Suppressor macrophage treated with lipopolysaccharide for 4 hours (primary cell): Measurements from ENCODE around the gene ZSWIM3.
A peak's percentile ranks its signal among the peaks of the same experiment; 100 is the strongest.
"Not testable (repeated sequence)": the region's sequence is repeated elsewhere in the genome, so short reads cannot be mapped to it uniquely, and the experiment has no call there.

Experiments
- DNase-seq: peaks from one replicate; pipeline ENCODE4 v3.0.0-alpha.2; 2020

The ZSWIM3 gene

GRCh38 chr20:45861221-45862075 is 4.0 kb downstream of the ZSWIM3 start:
- no peak for DNase-seq

- DNase-seq, result no peak
These were observed 6.4 kb downstream of the ZSWIM3 start for GRCh38 chr20:45863543-45864470.

- no peak for DNase-seq
These were observed 9.0 kb downstream of the ZSWIM3 start for GRCh38 chr20:45866454-45866853.

- DNase-seq, result no peak
These were observed 9.9 kb downstream of the ZSWIM3 start for GRCh38 chr20:45867136-45867818.

- DNase-seq, result no peak
These were observed 10.4 kb downstream of the ZSWIM3 start for GRCh38 chr20:45867819-45868176.

- DNase-seq, result no peak
These were observed 15.2 kb downstream of the ZSWIM3 start for GRCh38 chr20:45872626-45873025.

GRCh38 chr20:45873409-45874103 is 16.1 kb downstream of the ZSWIM3 start:
- DNase-seq, result no peak

- DNase-seq, result not testable (repeated sequence)
These were observed 16.7 kb downstream of the ZSWIM3 start for GRCh38 chr20:45874104-45874481.

- no peak for DNase-seq
These were observed 17.2 kb downstream of the ZSWIM3 start for GRCh38 chr20:45874576-45874975.

GRCh38 chr20:45878076-45878761 is 20.8 kb downstream of the ZSWIM3 start:
- DNase-seq, result no peak

GRCh38 chr20:45880988-45881788 is 23.8 kb downstream of the ZSWIM3 start, which contains the start of gene ZSWIM1:
TSS of gene ZSWIM1 (plus strand) at chr20:45881227. CDS start at chr20:45882593, 1,366 bp downstream.
- DNase-seq, result peak; percentile 99

- DNase-seq, result no peak
These were observed 25.2 kb downstream of the ZSWIM3 start for GRCh38 chr20:45882469-45883099.

GRCh38 chr20:45883100-45883469 is 25.7 kb downstream of the ZSWIM3 start:
- DNase-seq, result no peak

- no peak for DNase-seq
These were observed 29.4 kb downstream of the ZSWIM3 start for GRCh38 chr20:45886590-45887345.

- DNase-seq, result no peak
These were observed 29.9 kb downstream of the ZSWIM3 start, which contains the start of gene SPATA25 for GRCh38 chr20:45887346-45887715. TSS of gene SPATA25 (minus strand) at chr20:45887622. CDS start at chr20:45887590, 32 bp downstream.

- no peak for DNase-seq
These were observed 31.3 kb downstream of the ZSWIM3 start for GRCh38 chr20:45888681-45889080.

- peak; percentile 77 for DNase-seq
These were observed 32.9 kb downstream of the ZSWIM3 start for GRCh38 chr20:45890077-45890984.
